Dermis microvascular lymphatic vessel endothelial cell (primary cell): ENCODE data around the gene EML6. TPM values are rescaled to one million over a fixed set of nuclear protein-coding genes. Genes with fewer than 3 reads are reported as not detected.

Source experiments
- DNase-seq, 2 donors: peaks; one replicate each; pipeline versions ENCODE4 v3.0.0 to v3.0.0-alpha.2; 2010; ENCODE audit warnings: low read depth in 2 of 2
- total RNA-seq: library from RNA; depleted of rRNA; stranded (reverse); fragments of >200 nt; gene quantifications from 2 replicates; pipeline ENCODE4 v1.2.1, GENCODE V29; 2014

EML6 gene
- total RNA-seq, 1 donor from 2014 or later, result 0.77 TPM

- no peak for DNase-seq
These were observed 32.3 kb downstream of the EML6 start for GRCh38 chr2:54755641-54756326.

- peak in 1 of 2 donors; percentile 19 for DNase-seq
These were observed 34.0 kb downstream of the EML6 start for GRCh38 chr2:54757500-54757899.

DNA sequence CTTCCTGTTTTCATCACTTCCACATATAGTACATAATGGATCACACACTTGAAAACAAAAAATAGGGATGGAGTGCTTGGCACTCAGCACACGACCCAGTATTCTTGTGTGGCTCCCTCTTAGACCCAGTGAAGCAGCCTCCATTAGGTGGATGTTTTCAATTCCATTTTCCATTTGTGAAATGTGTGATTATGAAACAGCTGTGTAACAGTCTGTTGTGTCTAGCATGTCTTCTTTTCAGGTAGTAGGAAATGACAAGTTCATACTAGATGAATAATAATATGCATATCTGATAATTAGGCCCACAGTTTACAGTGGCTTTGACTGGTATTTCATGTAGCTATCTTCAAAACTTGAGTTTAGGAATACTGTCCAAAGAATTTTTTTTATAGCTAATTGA, 35.5 kb downstream of the EML6 start:
- no peak for DNase-seq

- DNase-seq, result no peak
These were observed 36.8 kb downstream of the EML6 start for GRCh38 chr2:54760310-54760709.

GRCh38 chr2:54763636-54764291, 40.3 kb downstream of the EML6 start:
- peak in 1 of 2 donors; percentile 19 for DNase-seq

GRCh38 chr2:54767921-54768320, 44.5 kb downstream of the EML6 start:
- peak; percentile 43 to 93 for DNase-seq

DNA sequence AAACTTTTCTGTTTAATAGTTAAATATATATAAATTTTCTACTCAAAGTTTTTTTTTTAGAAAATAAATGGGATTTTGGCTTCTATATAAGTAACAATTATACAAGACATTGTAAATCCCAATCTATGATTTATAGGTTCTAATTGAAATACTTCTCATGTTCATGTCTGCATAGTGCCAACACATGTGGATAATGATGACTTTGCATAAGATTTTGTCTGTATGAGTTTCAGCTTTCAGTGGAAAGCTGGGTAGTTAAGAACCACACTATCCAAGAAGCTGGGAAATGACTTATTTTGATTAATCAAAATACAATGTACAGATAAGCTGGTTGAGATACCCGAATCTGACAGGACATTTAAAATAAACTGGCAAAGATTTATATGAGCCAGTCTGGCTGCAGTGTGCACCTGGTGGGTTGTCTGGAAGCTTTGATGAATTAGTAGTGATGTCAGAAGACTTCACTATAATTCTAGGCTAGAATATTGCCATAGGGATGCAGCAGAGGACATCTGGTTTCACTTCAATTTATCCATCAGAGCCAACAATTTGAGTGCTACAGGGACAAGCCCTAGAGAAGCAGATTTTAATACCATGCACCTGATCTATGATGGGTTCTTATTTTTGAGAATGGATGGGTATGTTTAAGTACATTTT, 45.4 kb downstream of the EML6 start:
- DNase-seq, result no peak

GRCh38 chr2:54770211-54770610, 46.7 kb downstream of the EML6 start:
- no peak for DNase-seq

- DNase-seq, result no peak
These were observed 47.2 kb downstream of the EML6 start for GRCh38 chr2:54770676-54771075.

GRCh38 chr2:54771166-54771885, 47.9 kb downstream of the EML6 start:
- peak; percentile 3 to 73 for DNase-seq

DNA sequence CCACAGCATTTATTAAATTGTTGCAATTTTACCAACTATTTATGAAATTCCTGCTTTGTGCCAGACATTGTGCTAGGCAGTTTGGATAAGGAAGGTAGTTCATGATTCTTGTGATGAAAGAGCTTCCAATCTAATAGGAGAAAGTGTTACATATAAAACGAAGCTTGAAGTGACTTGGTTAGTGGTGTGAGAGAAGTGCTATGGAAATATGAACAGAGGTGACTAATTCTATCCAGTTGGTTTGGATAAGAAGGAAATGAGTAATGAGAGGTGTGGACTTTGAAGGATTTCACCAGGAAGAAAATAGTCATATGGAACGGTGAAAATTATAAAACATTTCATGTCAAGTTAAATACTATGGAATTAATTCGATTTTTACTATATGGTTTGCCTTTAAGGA, 48.6 kb downstream of the EML6 start:
- peak; percentile 45 to 84 for DNase-seq

GRCh38 chr2:54772531-54772930, 49.1 kb downstream of the EML6 start:
- peak in 1 of 2 donors; percentile 47 for DNase-seq

GRCh38 chr2:54773233-54773632, 49.8 kb downstream of the EML6 start:
- no peak for DNase-seq

DNA sequence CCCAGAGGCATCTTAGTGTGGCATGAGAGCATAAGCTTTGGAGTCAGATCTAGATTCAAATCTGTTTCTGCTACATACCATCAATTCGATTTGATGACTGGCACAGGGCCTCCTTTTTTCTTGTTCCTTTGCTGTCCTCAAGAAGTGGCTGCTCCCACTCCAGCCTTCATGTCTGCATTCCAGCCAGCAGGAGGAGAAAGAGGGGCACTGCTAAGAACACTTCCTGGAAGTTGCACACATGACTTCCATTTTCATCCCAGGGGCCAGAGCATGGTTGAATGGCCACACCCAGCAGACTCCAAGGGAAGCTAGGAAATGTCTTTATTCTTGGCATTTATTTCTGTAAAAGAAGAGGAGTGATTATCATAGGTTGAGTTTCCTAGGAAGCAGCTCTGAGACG, 50.4 kb downstream of the EML6 start:
- DNase-seq, result no peak

DNA sequence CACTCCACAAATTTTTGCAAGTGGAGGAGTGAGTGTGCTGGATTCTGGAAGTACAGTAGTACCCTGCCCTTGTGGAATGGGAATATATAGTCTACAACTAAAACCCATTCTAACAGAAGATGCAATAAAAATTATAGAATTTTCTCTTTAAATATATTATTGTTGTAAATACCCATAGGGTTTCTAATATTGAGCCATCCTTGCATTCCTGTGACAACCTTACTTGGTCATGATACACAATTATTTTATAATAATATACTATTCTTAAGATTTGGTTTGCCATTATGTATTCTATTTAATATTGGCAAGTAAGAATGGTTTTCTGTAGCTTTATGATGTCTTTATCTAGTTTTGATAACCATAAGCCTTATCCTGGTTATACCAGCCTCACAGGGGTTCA, 52.2 kb downstream of the EML6 start:
- DNase-seq, result no peak

- DNase-seq, result no peak
These were observed 53.0 kb downstream of the EML6 start for GRCh38 chr2:54776494-54776893.

- DNase-seq, result no peak
These were observed 59.9 kb downstream of the EML6 start for GRCh38 chr2:54783349-54783748.

DNA sequence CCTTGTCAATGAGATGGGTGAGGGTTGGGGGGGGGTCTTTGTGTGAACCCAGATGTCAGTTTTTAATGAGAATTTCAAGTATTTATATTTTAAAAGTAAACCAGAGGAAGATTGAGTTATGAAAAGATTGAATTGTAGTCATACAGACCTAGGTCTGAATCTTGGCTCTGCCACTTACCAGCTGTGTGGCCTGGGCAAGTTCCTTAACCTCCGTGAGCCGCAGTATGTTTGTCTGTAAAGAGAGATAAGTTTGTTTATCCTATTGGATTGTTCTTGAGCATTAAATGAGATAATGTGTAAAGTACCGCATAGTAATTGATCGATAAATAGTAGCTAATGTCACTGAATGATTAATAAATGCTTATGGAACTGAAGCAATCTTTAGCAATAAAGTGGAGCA, 63.8 kb downstream of the EML6 start:
- DNase-seq, result no peak

DNA sequence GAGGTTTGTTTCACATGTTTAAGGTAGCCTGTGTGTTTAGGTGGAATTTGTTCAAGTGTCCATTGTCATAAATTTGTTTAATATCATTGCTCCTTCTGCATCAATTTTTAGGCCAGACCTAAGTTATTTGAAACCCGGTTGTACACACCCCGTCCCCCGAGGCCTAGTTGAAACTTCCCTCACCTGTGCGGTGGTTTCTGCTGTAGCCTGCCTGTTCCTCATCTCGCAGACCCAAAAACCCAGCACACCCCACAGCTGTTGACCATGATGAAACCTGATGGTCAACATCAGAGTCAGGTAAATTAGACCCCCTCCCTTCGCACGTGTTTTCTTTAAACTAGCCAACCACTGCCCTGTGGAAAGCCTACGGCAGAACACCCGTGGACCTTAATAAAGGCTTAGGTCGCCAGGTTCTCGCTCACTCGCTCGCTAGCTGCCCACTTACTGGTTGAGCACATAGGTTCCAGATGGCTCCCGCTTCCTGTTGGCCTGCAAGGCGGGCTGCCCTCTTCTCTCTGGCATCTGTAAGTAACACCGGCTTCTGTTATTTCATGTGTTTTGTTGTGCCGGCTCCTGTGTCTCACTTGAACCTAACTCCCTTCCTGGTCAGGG, 64.4 kb downstream of the EML6 start:
- no peak for DNase-seq

GRCh38 chr2:54789878-54790277, 66.4 kb downstream of the EML6 start:
- DNase-seq, result no peak

- DNase-seq, result no peak
These were observed 68.4 kb downstream of the EML6 start for GRCh38 chr2:54791831-54792230.

DNA sequence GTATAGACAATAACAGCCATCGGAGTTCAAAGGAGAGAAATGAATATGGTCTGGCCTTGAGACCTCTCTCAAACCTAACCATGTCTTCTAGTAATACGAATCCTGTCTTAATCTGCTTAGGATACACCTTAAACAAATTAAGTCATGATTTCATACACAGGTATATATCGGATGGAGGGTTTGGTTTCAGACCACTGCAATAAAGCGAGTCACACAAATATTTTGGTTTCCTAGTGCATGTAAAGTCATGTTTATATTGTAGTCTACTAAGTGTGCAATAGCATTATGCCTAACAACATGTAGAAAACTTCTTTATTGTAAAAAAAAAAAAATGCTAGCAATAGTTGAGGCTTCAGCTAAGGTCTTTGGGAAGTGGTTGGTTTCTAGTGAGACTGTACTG, 73.8 kb downstream of the EML6 start:
- DNase-seq, result no peak
